Adrenal gland (tissue), 12 donors: ENCODE results near the gene COPB1. TPM values are rescaled to one million over a fixed set of nuclear protein-coding genes. Genes with fewer than 3 reads are reported as not detected.

ENCODE experiments used
- DNase-seq, 7 donors: peaks; one replicate each; pipeline ENCODE4 v3.0.0-alpha.2; 2019 to 2020
- H3K27ac ChIP-seq, 5 donors: fragments of 200-600 bp; sonication (generic) in 4 of 5; 1 replicate in 3 of 5; 2 replicates in 2 of 5; pipeline versions ENCODE4 v1.5.1 to v1.8.0; 2016 to 2020; ENCODE audit warnings: mild to moderate bottlenecking in 1 of 5
- H3K27me3 ChIP-seq: fragments of 200-600 bp; 2 replicates; pipeline ENCODE4 v1.8.0; 2021
- H3K36me3 ChIP-seq, 2 donors: fragments of 200-600 bp; replicated peaks in 1 of 2; 1 replicate in 1 of 2; 2 replicates in 1 of 2; pipeline versions ENCODE4 v1.5.1 to v1.8.0; 2018 to 2022
- H3K4me1 ChIP-seq, 2 donors: fragments of 200-600 bp; replicated peaks in 1 of 2; 1 replicate in 1 of 2; 2 replicates in 1 of 2; pipeline versions ENCODE4 v1.5.1 to v1.8.0; 2018 to 2021
- H3K4me3 ChIP-seq, 4 donors: fragments of 200-600 bp; sonication (generic) in 3 of 4; one replicate each; pipeline ENCODE4 v1.5.1; 2016 to 2018
- H3K9me3 ChIP-seq, 3 donors: fragments of 200-600 bp; sonication (generic) in 1 of 3; replicated peaks in 1 of 3; 1 replicate in 2 of 3; 2 replicates in 1 of 3; pipeline versions ENCODE4 v1.5.1 to v1.8.0; 2016 to 2021
- POLR2A ChIP-seq, 2 donors: fragments of 450-650 bp; IDR thresholded peaks; one replicate each; pipeline ENCODE4 v1.6.1; 2017; ENCODE audit warnings: antibody characterized with exemption in 2 of 2, mild to moderate bottlenecking in 2 of 2, moderate library complexity in 1 of 2
- WGBS, 4 donors: extraction: QIAGEN DNeasy Blood & Tissue Kit in 2 of 4; methylation state at CpG; one replicate each; pipeline versions ENCODE4 v1.1.5 to v1.1.7; 2013 to 2017; 5-methylcytosine and 5-hydroxymethylcytosine counted together
- intact Hi-C, 2 donors: fragments of 100-400 bp; cut with DNase I; formaldehyde crosslinking; loops; one replicate each; pipeline versions ENCODE4 v1.14.1 to v1.15.0; 2022 to 2023
- polyA plus RNA-seq, 3 donors: library from polyadenylated mRNA; stranded (reverse); fragments of 200-250 nt in 2 of 3; fragments of 350-450 nt in 1 of 3; fragmentation: Illumina TruSeq in 1 of 3; extraction: RNeasy Lipid Tissue Mini Kit (QIAGEN cat#74804) in 1 of 3; gene quantifications; one replicate each; pipeline ENCODE4 v1.2.3, GENCODE V29; 2013 to 2014
- total RNA-seq, 9 donors: library from RNA; depleted of rRNA in 4 of 9; stranded (reverse); fragments of >200 nt in 4 of 9; fragments of 120-200 nt in 1 of 9; fragmentation: NEBNext Ultra II Directional in 1 of 9; extraction: Animal tissue kit (Norgen Biotek cat#: 25700) in 1 of 9; gene quantifications; one replicate each; pipeline versions ENCODE4 v1.1.0 to v1.2.4, GENCODE V29; 2013 to 2023
- TF ChIP-seq, protein P1 (sequence below), 6 experiments: fragments of 450-650 bp in 4 of 6; fragments of 200-600 bp in 2 of 6; sonication (generic) in 1 of 6; IDR thresholded peaks; 1 replicate in 5 of 6; 2 replicates in 1 of 6; pipeline versions ENCODE4 v1.5.1 to v1.8.0; 2016 to 2021; ENCODE audit warnings: antibody characterized with exemption in 6 of 6, mild to moderate bottlenecking in 2 of 6, moderate library complexity in 1 of 6
- donor health status: healthy with polysubstance abuse.
- donor health status: Bipolar disorder and iron deficiency.
- donor health status: DM: yes; HTN: yes; CAD: no.
- donor health status: DM: no; HTN: no; CAD: no.
- donor health status: DM: no; HTN: no; CAD: no.
- donor health status: DM: yes; HTN: yes; CAD: no.

The COPB1 gene
- total and polyA plus RNA-seq, 12 donors = 45.2 to 175 (median 87.4) TPM

DNA sequence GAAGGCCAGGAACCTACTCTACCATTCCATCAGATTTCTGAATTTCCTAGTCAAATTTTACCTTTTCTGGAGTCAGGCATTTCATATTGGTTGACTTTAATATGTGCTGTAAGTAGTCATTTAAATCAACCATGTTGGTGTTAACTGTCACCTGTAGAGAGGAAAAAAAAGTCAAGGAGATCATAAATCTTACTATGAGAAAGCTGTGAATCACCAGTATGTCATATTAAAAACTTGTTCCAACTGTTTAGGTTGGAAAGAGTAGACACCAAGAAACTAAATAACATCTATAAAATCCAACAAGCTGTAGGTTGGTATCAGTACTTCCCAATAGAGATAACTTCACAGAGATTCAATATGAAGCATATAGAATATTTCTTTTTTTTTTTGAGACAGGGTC is 39.5 kb downstream of the COPB1 start:
- H3K9me3 ChIP-seq = no peaks in the 10 kb centered on the region
- H3K27me3 ChIP-seq = no peaks in the 10 kb centered on the region
- TF ChIP-seq, protein P1, sequence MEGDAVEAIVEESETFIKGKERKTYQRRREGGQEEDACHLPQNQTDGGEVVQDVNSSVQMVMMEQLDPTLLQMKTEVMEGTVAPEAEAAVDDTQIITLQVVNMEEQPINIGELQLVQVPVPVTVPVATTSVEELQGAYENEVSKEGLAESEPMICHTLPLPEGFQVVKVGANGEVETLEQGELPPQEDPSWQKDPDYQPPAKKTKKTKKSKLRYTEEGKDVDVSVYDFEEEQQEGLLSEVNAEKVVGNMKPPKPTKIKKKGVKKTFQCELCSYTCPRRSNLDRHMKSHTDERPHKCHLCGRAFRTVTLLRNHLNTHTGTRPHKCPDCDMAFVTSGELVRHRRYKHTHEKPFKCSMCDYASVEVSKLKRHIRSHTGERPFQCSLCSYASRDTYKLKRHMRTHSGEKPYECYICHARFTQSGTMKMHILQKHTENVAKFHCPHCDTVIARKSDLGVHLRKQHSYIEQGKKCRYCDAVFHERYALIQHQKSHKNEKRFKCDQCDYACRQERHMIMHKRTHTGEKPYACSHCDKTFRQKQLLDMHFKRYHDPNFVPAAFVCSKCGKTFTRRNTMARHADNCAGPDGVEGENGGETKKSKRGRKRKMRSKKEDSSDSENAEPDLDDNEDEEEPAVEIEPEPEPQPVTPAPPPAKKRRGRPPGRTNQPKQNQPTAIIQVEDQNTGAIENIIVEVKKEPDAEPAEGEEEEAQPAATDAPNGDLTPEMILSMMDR (IDR thresholded peaks at IDR 0.05) = no peak
- no peak for TF ChIP-seq POLR2A (IDR thresholded peaks at IDR 0.05)
- peaks cover 0 to 84% of the 10 kb centered on the region in 2 donors for H3K36me3 ChIP-seq
- H3K4me1 ChIP-seq = no peaks in the 10 kb centered on the region
- intact Hi-C loops = no loop called here
- no peak overlapping the region for H3K4me3 ChIP-seq
- no peak for DNase-seq
- H3K27ac ChIP-seq = no peak overlapping the region

DNA sequence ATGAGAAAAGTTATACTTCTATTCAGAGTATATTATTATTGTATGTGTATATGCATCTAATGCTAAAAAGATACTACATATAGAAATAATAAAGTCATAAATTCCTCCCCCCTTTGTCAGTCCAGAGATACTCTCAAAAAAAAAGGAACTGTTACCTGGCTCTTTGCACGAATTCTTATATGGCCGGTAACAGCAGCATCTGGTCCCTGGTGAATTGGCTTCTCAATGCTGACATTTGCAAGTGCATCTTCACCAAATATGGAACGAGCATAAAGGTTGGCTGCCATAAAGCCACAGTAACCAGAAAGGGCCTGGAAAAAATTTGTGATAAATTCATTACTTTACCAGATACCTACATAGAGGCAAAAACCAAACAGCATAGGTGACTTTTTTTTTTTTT is 41.2 kb downstream of the COPB1 start:
- TF ChIP-seq, protein P1 (IDR thresholded peaks at IDR 0.05) = no peak
- no peak for TF ChIP-seq POLR2A (IDR thresholded peaks at IDR 0.05)
- Histone ChIP-seq H3K36me3 (peaks cover 0 to 68% of the 10 kb centered on the region in 2 donors), H3K27ac (no peak overlapping the region), H3K4me1 (no peaks in the 10 kb centered on the region), H3K9me3 (no peaks in the 10 kb centered on the region), H3K4me3 (no peak overlapping the region), H3K27me3 (no peaks in the 10 kb centered on the region)
- no peak for DNase-seq
- intact Hi-C loops = loop anchor here in 1 of 2 donors (10.0 kb wide), 1 partner anchor 164 kb away; no protein-coding TSS in a partner anchor
- 87 to 91% (median 90%) methylated on average over 3 of the region's 3 CpGs for WGBS, 4 donors

DNA sequence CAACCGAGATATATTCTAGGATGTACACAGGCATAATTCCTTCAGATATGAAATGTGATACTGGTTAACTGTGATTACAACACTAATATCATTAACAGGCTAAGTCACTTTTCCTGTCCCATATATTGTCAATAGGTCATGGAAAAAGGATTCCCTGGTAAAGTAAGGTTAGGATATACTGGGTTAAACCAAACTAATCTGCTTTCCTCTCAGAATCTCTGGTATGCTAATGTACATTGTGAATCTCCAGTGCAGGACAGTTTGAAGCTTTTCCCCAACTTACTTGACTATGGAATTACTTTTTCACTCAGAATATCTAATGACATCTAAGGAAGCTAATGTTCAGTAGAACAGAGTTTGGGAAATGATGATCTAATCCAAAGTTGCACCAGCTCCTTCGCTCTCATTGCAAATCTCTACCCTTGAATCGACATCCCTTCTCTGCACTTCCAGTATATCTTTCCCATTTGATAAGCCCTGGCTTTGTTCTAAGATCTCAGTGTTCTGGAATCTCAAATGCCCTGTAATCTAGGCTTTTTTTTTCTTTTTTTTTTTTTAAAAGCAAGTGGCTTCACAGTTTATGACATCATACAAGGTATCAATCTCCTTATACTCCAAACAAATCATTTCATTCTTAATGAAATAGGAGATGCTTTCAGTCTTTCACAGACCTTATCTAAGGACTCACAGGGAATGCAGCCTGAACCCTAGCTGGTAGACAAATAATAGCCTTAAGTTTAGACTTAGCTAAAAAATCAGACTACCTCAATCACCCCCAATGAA is 43.8 kb downstream of the COPB1 start:
- intact Hi-C loops = loop anchor here in 1 of 2 donors (10.0 kb wide), 1 partner anchor 161 kb away; no protein-coding TSS in a partner anchor
- peaks cover 0 to 42% of the 10 kb centered on the region in 2 donors for H3K36me3 ChIP-seq
- no peak overlapping the region for H3K4me3 ChIP-seq
- WGBS, 4 donors = 68 to 73% (median 70%) methylated on average over 3 of the region's 3 CpGs
- no peaks in the 10 kb centered on the region for H3K27me3 ChIP-seq
- no peaks in the 10 kb centered on the region for H3K9me3 ChIP-seq
- H3K4me1 ChIP-seq = no peaks in the 10 kb centered on the region
- no peak for DNase-seq
- no peak for TF ChIP-seq POLR2A (IDR thresholded peaks at IDR 0.05)
- TF ChIP-seq, protein P1 (IDR thresholded peaks at IDR 0.05) = no peak
- H3K27ac ChIP-seq = peak overlapping the region in 1 of 5 donors; percentile 37

DNA sequence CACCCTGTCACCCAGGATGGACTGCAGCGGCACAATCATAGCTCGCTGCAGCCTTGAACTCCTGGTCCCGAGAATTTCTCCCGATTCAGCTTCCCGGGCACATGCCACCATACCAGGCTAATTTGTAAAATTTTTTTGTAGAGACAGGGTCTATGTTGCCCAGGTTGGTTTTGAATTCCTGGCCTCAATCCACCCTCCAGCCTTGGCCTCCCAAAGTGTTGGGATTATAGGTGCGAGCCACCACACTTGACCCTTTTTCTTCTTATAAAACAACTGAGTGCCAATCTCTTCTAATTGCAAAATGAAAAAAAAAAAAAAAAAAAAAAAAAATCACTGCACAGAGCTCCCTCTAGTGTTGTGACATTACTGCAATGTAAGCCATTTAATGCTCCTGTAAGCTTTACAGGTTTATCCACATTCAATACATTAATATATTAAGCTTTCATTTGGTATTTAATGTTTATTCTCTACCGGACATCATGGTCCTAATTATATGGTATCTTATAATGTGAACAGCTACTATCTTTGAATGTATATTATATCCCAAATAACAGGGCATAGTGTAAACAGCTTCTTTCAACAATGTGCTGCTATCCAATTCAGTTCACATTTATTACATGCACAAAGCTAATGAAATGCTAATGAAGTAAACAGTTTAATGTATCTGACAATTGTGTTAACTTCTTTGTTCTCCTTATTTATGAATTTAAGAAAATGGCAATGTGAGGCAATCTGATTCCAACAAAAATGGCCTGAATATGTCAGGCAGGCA is 44.6 kb downstream of the COPB1 start:
- intact Hi-C loops = loop anchor here (5.0 to 10.0 kb wide), 2 partner anchors 153 to 160 kb away; no protein-coding TSS in a partner anchor
- H3K27me3 ChIP-seq = no peaks in the 10 kb centered on the region
- peaks cover 0 to 35% of the 10 kb centered on the region in 2 donors for H3K36me3 ChIP-seq
- H3K27ac ChIP-seq = peak overlapping the region in 1 of 5 donors; percentile 37
- TF ChIP-seq POLR2A (IDR thresholded peaks at IDR 0.05) = no peak
- TF ChIP-seq, protein P1 (IDR thresholded peaks at IDR 0.05) = peak; percentile 27 to 77 (median 59)
- no peaks in the 10 kb centered on the region for H3K9me3 ChIP-seq
- 34 to 54% (median 46%) methylated on average over 7 of the region's 7 CpGs for WGBS, 4 donors
- peak; percentile 24 to 61 (median 47) for DNase-seq
- H3K4me1 ChIP-seq = no peaks in the 10 kb centered on the region
- H3K4me3 ChIP-seq = no peak overlapping the region
